ENCODE data around the gene SORBS1.

SORBS1 gene

GRCh38 chr10:95561177-95561863, at the start of gene SORBS1:
SORBS1 (minus strand) TSS chr10:95561371; CDS start chr10:95441135, 120,236 bp downstream.
- peak; percentile 87 for DNase-seq

- no peak for DNase-seq
These were observed 49.6 kb upstream of the SORBS1 start for GRCh38 chr10:95610727-95611126.

- DNase-seq: no peak
These were observed 45.8 kb upstream of the SORBS1 start for GRCh38 chr10:95606922-95607321.

GRCh38 chr10:95605163-95605562, 44.0 kb upstream of the SORBS1 start:
- no peak for DNase-seq

- DNase-seq: no peak
These were observed 43.5 kb upstream of the SORBS1 start for GRCh38 chr10:95604630-95605029.

- DNase-seq: no peak
These were observed 41.2 kb upstream of the SORBS1 start for GRCh38 chr10:95602382-95602781.

- DNase-seq: peak; percentile 65
These were observed 40.0 kb upstream of the SORBS1 start for GRCh38 chr10:95601116-95601719.

GRCh38 chr10:95600158-95600557, 39.0 kb upstream of the SORBS1 start:
- DNase-seq: no peak

GRCh38 chr10:95597788-95598187, 36.6 kb upstream of the SORBS1 start:
- no peak for DNase-seq

- DNase-seq: no peak
These were observed 26.9 kb upstream of the SORBS1 start for GRCh38 chr10:95588025-95588424.

- no peak for DNase-seq
These were observed 18.8 kb upstream of the SORBS1 start for GRCh38 chr10:95579835-95580535.

GRCh38 chr10:95579292-95579691, 18.1 kb upstream of the SORBS1 start:
- DNase-seq: no peak

- no peak for DNase-seq
These were observed 17.4 kb upstream of the SORBS1 start for GRCh38 chr10:95578619-95579018.

GRCh38 chr10:95574649-95575365, 13.6 kb upstream of the SORBS1 start:
- no peak for DNase-seq

GRCh38 chr10:95573964-95574604, 12.9 kb upstream of the SORBS1 start:
- no peak for DNase-seq

- no peak for DNase-seq
These were observed 12.4 kb upstream of the SORBS1 start for GRCh38 chr10:95573527-95573926.

GRCh38 chr10:95572131-95572820, 11.1 kb upstream of the SORBS1 start:
- DNase-seq: no peak

- no peak for DNase-seq
These were observed 10.2 kb upstream of the SORBS1 start for GRCh38 chr10:95571390-95571789.

- DNase-seq: no peak
These were observed 8.2 kb upstream of the SORBS1 start for GRCh38 chr10:95569368-95569767.

GRCh38 chr10:95567903-95568630, 6.9 kb upstream of the SORBS1 start:
- peak; percentile 42 for DNase-seq

- no peak for DNase-seq
These were observed 5.0 kb upstream of the SORBS1 start for GRCh38 chr10:95566136-95566535.

- no peak for DNase-seq
These were observed 4.2 kb upstream of the SORBS1 start for GRCh38 chr10:95565336-95565735.

Data from NCI-H1105 treated with DMSO at 0.1 percent for 48 hours (cell line).